Vagina (tissue), 2 donors: ENCODE results near the gene HOXC12. TPM values are rescaled to one million over a fixed set of nuclear protein-coding genes. Genes with fewer than 3 reads are reported as not detected.

Experiments
- DNase-seq, 2 donors: peaks; one replicate each; pipeline ENCODE4 v3.0.0-alpha.2; 2017; ENCODE audit errors: extremely low spot score in 2 of 2
- H3K27ac ChIP-seq: fragments of 200-600 bp; sonication (generic); one replicate; pipeline ENCODE4 v1.5.1; 2019
- H3K27me3 ChIP-seq: fragments of 200-600 bp; sonication (generic); one replicate; pipeline ENCODE4 v1.5.1; 2019
- H3K36me3 ChIP-seq, 2 donors: fragments of 200-600 bp; sonication (generic); one replicate each; pipeline ENCODE4 v1.5.1; 2017 to 2019
- H3K4me1 ChIP-seq: fragments of 200-600 bp; sonication (generic); one replicate; pipeline ENCODE4 v1.5.1; 2019
- H3K4me3 ChIP-seq, 2 donors: fragments of 200-600 bp; sonication (generic); 1 replicate in 1 of 2; 2 replicates in 1 of 2; pipeline ENCODE4 v1.5.1; 2016 to 2019
- H3K9me3 ChIP-seq: fragments of 200-600 bp; sonication (generic); one replicate; pipeline ENCODE4 v1.5.1; 2019
- CTCF ChIP-seq, 3 experiments: fragments of 450-650 bp in 2 of 3; fragments of 200-600 bp in 1 of 3; sonication (generic) in 1 of 3; IDR thresholded peaks; one replicate each; pipeline ENCODE4 v1.5.1; 2017 to 2019; ENCODE audit warnings: antibody characterized with exemption in 3 of 3, mild to moderate bottlenecking in 2 of 3, moderate library complexity in 2 of 3
- POLR2A ChIP-seq, 2 donors: fragments of 450-650 bp; IDR thresholded peaks; one replicate each; pipeline ENCODE4 v1.6.1; 2017; ENCODE audit warnings: antibody characterized with exemption in 2 of 2, mild to moderate bottlenecking in 2 of 2, moderate library complexity in 2 of 2
- POLR2AphosphoS5 ChIP-seq, 2 donors: sonication (generic); formaldehyde crosslinking; IDR thresholded peaks; one replicate each; pipeline ENCODE4 v1.9.0; 2017; ENCODE audit warnings: antibody characterized with exemption in 2 of 2, mild to moderate bottlenecking in 2 of 2, low read depth in 1 of 2; ENCODE audit not compliant: insufficient read depth in 1 of 2
- intact Hi-C: fragments of 100-400 bp; cut with DNase I; formaldehyde crosslinking; loops from one replicate; pipeline ENCODE4 v1.15.1; 2023
- total RNA-seq: library from RNA; depleted of rRNA; stranded (reverse); fragments of >200 nt; gene quantifications from one replicate; pipeline ENCODE4 v1.2.3, GENCODE V29; 2016

Gene HOXC12
- total RNA-seq, 1 donor from 2014 or later, result not detected

DNA sequence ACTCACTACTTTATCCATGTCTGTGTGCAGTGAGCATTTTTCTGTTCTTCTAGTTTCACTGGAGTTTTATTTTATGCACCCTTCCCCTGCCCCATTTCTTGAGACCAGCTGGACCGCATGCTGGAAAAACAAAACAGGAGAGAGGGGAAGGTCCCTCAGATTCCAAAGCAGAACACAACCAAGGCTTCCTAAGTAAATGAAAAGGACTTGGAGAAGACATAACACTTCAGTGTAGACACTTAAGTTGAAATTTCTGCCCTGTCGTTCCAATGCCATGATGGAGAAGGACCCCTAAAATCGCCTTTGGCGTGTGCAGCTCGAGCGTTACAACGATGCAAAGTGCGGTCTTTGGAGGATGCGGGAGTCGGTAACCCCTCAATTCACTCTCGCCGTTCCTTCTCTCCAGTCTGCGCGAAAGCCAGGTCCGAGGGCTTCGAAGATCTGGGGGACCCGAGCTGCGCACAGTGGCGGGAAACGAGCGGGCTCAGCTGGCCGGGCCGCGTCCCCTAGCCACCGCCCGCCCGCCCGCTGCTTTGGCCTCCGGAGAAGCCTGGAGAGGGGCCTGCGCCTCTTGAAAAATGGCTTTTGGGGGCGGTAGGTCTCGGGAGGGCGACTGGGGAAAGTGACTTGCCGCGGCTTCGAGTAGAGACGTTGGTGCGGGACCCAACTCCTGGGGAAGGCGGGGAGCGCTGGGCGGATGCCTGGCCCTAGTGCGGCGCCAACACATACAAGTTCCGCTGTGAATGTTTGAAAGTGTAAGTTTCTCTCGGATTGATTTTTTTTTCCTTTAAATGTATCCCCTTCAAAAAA is 27.3 kb upstream of the HOXC12 start:
- Histone ChIP-seq H3K36me3 (no peaks in the 10 kb centered on the region), H3K4me3 (no peak overlapping the region), H3K27ac (no peak overlapping the region), H3K9me3 (no peaks in the 10 kb centered on the region), H3K4me1 (no peaks in the 10 kb centered on the region), H3K27me3 (peaks cover 8% of the 10 kb centered on the region)
- TF ChIP-seq POLR2A (IDR thresholded peaks at IDR 0.05) (no peak), POLR2AphosphoS5 (IDR thresholded peaks at IDR 0.05; ENCODE audit: insufficient read depth in 1 of 2, low read depth in 1 of 2) (no peak), CTCF (IDR thresholded peaks at IDR 0.05) (no peak)
- no peak for DNase-seq
- intact Hi-C loops, result no loop called here

- H3K27me3 ChIP-seq, result peaks cover 8% of the 10 kb centered on the region
- intact Hi-C loops, result no loop called here
- no peak for DNase-seq
- TF ChIP-seq CTCF (IDR thresholded peaks at IDR 0.05) (no peak), POLR2A (IDR thresholded peaks at IDR 0.05) (no peak), POLR2AphosphoS5 (IDR thresholded peaks at IDR 0.05; ENCODE audit: insufficient read depth in 1 of 2, low read depth in 1 of 2) (no peak)
- H3K36me3 ChIP-seq, result no peaks in the 10 kb centered on the region
- no peaks in the 10 kb centered on the region for H3K4me1 ChIP-seq
- no peaks in the 10 kb centered on the region for H3K9me3 ChIP-seq
- no peak overlapping the region for H3K4me3 ChIP-seq
- no peak overlapping the region for H3K27ac ChIP-seq
Measured at GRCh38 chr12:53928054-53928835, 26.5 kb upstream of the HOXC12 start.

DNA sequence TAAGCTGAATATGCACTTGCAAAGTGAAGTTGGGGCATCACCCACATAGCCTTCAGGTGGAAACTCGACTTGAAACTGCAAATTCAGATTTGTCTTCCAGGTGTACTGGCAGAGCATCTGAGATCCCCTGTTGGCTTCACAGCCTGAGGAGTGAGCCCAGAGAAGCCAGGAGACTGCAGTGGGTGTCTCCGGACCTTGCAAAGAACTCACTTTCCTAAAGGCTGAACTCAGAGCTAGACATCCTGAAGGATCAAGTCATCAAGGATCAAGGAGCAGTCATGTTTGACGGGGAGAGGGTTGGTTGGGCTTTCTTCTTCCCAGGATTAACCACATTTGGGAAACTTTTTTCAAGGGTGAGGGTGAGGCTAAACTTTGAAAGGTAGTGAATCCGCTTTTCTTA is 25.2 kb upstream of the HOXC12 start:
- H3K27me3 ChIP-seq, result peaks cover 8% of the 10 kb centered on the region
- H3K4me3 ChIP-seq, result no peak overlapping the region
- peak in 1 of 2 donors; percentile 20 for DNase-seq
- TF ChIP-seq POLR2A (IDR thresholded peaks at IDR 0.05), result no peak
- TF ChIP-seq CTCF (IDR thresholded peaks at IDR 0.05), result no peak
- TF ChIP-seq POLR2AphosphoS5 (IDR thresholded peaks at IDR 0.05; ENCODE audit: insufficient read depth in 1 of 2, low read depth in 1 of 2), result no peak
- no peaks in the 10 kb centered on the region for H3K4me1 ChIP-seq
- no peak overlapping the region for H3K27ac ChIP-seq
- no peaks in the 10 kb centered on the region for H3K9me3 ChIP-seq
- intact Hi-C loops, result no loop called here
- H3K36me3 ChIP-seq, result no peaks in the 10 kb centered on the region

GRCh38 chr12:53930591-53931255 is 24.0 kb upstream of the HOXC12 start:
- intact Hi-C loops, result no loop called here
- Histone ChIP-seq H3K36me3 (no peaks in the 10 kb centered on the region), H3K9me3 (no peaks in the 10 kb centered on the region), H3K27ac (no peak overlapping the region), H3K4me3 (no peak overlapping the region), H3K4me1 (no peaks in the 10 kb centered on the region), H3K27me3 (peaks cover 9% of the 10 kb centered on the region)
- peak in 1 of 2 donors; percentile 11 for DNase-seq
- TF ChIP-seq POLR2AphosphoS5 (IDR thresholded peaks at IDR 0.05; ENCODE audit: insufficient read depth in 1 of 2, low read depth in 1 of 2), result no peak

DNA sequence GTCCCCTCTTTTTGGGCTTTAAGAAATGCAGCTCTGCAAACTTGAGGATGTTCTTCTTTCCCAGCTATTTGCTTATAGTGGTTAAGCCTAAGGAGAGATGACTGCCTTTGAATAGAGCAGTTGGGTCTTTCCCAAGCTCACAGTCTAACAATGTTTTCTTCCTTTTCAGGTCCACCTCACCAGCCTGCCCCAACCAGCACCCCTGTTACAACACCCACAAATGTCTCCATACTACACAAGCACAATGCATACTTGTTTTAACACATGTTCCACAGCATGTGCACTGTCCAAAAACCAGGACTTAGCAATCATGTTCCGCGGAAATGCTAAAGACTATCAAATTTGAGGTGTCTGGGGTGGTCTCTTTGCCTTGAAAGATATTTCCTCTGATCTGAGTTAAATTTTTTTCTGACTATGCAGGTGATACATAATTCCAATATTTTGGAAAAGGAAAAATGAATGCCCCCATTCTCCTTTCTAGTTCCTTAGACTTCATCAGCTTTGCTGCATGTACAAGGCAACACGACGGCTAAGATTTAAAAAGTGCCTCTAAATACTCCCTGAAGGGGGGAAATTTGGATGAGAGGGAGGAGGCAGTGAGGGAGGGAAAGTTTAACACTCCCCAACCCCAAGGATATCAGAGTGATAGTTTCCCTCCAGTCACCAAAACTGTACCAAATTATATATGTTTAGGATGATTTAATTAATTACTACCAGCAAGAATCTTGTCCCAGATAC is 22.7 kb upstream of the HOXC12 start:
- TF ChIP-seq POLR2A (IDR thresholded peaks at IDR 0.05) (no peak), CTCF (IDR thresholded peaks at IDR 0.05) (no peak), POLR2AphosphoS5 (IDR thresholded peaks at IDR 0.05; ENCODE audit: insufficient read depth in 1 of 2, low read depth in 1 of 2) (no peak)
- peak in 1 of 2 donors; percentile 16 for DNase-seq
- Histone ChIP-seq H3K36me3 (no peaks in the 10 kb centered on the region), H3K4me3 (no peak overlapping the region), H3K4me1 (no peaks in the 10 kb centered on the region), H3K9me3 (no peaks in the 10 kb centered on the region), H3K27ac (no peak overlapping the region), H3K27me3 (peaks cover 16% of the 10 kb centered on the region)
- intact Hi-C loops, result no loop called here
